Thyroid gland (tissue), 4 donors: ENCODE results near the gene TTC8.

ENCODE experiments used
- CTCF ChIP-seq, 6 experiments: fragments of 200-600 bp in 3 of 6; fragments of 450-650 bp in 3 of 6; sonication (generic) in 3 of 6; IDR thresholded peaks; one replicate each; pipeline ENCODE4 v1.5.1; 2016 to 2019; ENCODE audit warnings: antibody characterized with exemption in 6 of 6, mild to moderate bottlenecking in 2 of 6, inconsistent platforms in 1 of 6, moderate library complexity in 1 of 6
- POLR2A ChIP-seq, 2 donors: fragments of 450-650 bp; IDR thresholded peaks; one replicate each; pipeline ENCODE4 v1.6.1; 2017; ENCODE audit warnings: antibody characterized with exemption in 2 of 2, mild to moderate bottlenecking in 2 of 2, moderate library complexity in 1 of 2

- no peak for TF ChIP-seq CTCF (IDR thresholded peaks at IDR 0.05)
- no peak for TF ChIP-seq POLR2A (IDR thresholded peaks at IDR 0.05)
These were observed 28.2 kb downstream of the TTC8 start for GRCh38 chr14:88852632-88853031.
